OCI-LY7 (cell line): ENCODE results near the gene OR13A1. TPM values are rescaled to one million over a fixed set of nuclear protein-coding genes. Genes with fewer than 3 reads are reported as not detected.

Experiments
- BruUV-seq: library from RNA; stranded (reverse); fragments of 400-500 nt; replicated peaks from 2 replicates; lab custom pipeline; 2021; lab: Mats Ljungman, UMichigan
- CTCF ChIA-PET: fragments of 300-600 bp; sonication (Branson Sonifier 250); formaldehyde crosslinking; loops from one replicate; lab custom pipeline; 2022; ENCODE audit warnings: antibody characterized with exemption; ENCODE audit not compliant: unreplicated experiment; lab: Charles Lee
- POLR2A ChIA-PET: fragments of 300-600 bp; sonication (Branson Sonifier 250); formaldehyde crosslinking; loops from one replicate; lab custom pipeline; 2022; ENCODE audit warnings: antibody characterized with exemption; lab: Charles Lee
- DNase-seq: peaks from one replicate; pipeline ENCODE4 v3.0.0-alpha.2; 2015; ENCODE audit warnings: low spot score
- H2AFZ ChIP-seq: fragments of 200-600 bp; sonication (generic), shearing (Covaris generic); 2 replicates; pipeline ENCODE4 v1.6.1; 2014; ENCODE audit warnings: mild to moderate bottlenecking, antibody characterized with exemption, low read length, moderate library complexity
- H3K27ac ChIP-seq: fragments of 200-600 bp; sonication (generic); 2 replicates; pipeline ENCODE4 v1.5.1; 2014; ENCODE audit warnings: mixed run types, low read depth, mild to moderate bottlenecking, moderate library complexity, low read length, inconsistent platforms; ENCODE audit not compliant: poor library complexity, severe bottlenecking
- H3K36me3 ChIP-seq: fragments of 200-600 bp; sonication (generic); 2 replicates; pipeline ENCODE4 v1.6.1; 2014; ENCODE audit warnings: mild to moderate bottlenecking, antibody characterized with exemption, low read length, moderate library complexity, mixed read lengths; ENCODE audit not compliant: insufficient read depth
- H3K4me1 ChIP-seq: fragments of 200-600 bp; sonication (generic); 2 replicates; pipeline ENCODE4 v1.5.1; 2014; ENCODE audit warnings: mild to moderate bottlenecking, low read length; ENCODE audit not compliant: insufficient read depth, poor library complexity, severe bottlenecking
- H3K4me2 ChIP-seq: fragments of 200-600 bp; sonication (generic); 2 replicates; pipeline ENCODE4 v1.6.1; 2014; ENCODE audit warnings: mild to moderate bottlenecking, low read length
- H3K4me3 ChIP-seq: fragments of 200-600 bp; sonication (generic); 2 replicates; pipeline ENCODE4 v1.5.1; 2014; ENCODE audit warnings: mild to moderate bottlenecking, low read depth, low read length; ENCODE audit not compliant: poor library complexity, severe bottlenecking
- H3K79me2 ChIP-seq: fragments of 200-600 bp; sonication (generic); 2 replicates; pipeline ENCODE4 v1.6.1; 2016; ENCODE audit warnings: low read depth, mild to moderate bottlenecking, low read length, moderate library complexity, mixed read lengths; ENCODE audit not compliant: insufficient read depth
- H3K9me2 ChIP-seq: fragments of 200-600 bp; sonication (generic); 2 replicates; pipeline ENCODE4 v1.6.1; 2016; ENCODE audit warnings: mild to moderate bottlenecking, low read length, mixed read lengths; ENCODE audit not compliant: insufficient read depth
- H3K9me3 ChIP-seq: fragments of 200-600 bp; sonication (generic); 2 replicates; pipeline ENCODE4 v1.6.1; 2014; ENCODE audit warnings: mild to moderate bottlenecking, mixed run types, low read length, mixed read lengths
- H4K20me1 ChIP-seq: fragments of 200-600 bp; sonication (generic); 2 replicates; pipeline ENCODE4 v1.6.1; 2014; ENCODE audit warnings: mild to moderate bottlenecking, antibody characterized with exemption, low read length, moderate library complexity, mixed read lengths; ENCODE audit not compliant: insufficient read depth
- CTCF ChIP-seq: fragments of 200-600 bp; sonication (generic); conservative IDR thresholded peaks from 2 replicates; pipeline ENCODE4 v1.5.1; 2014; ENCODE audit warnings: mild to moderate bottlenecking, antibody characterized with exemption, low read length, moderate library complexity, mixed read lengths
- EZH2phosphoT487 ChIP-seq: fragments of 200-600 bp; sonication (generic); IDR thresholded peaks from 2 replicates; pipeline ENCODE4 v1.6.1; 2018; ENCODE audit warnings: low read depth, borderline replicate concordance, mild to moderate bottlenecking, mixed run types, antibody characterized with exemption, low read length, moderate library complexity, mixed read lengths
- intact Hi-C: fragments of 100-400 bp; cut with micrococcal nuclease; formaldehyde crosslinking; loops from one replicate; pipeline ENCODE4 v1.10.0; 2022; ENCODE audit not compliant: unreplicated experiment
- total RNA-seq, 2 experiments: library from RNA; depleted of rRNA in 1 of 2; stranded (reverse); fragments of >200 nt in 1 of 2; shearing (Covaris generic) in 1 of 2; gene quantifications; 2 replicates each; pipeline ENCODE4 v1.2.3, GENCODE V29; 2014 to 2022

The OR13A1 gene
- total RNA-seq, 2 experiments from 2014 or later = 14.4 to 17.4 TPM

- no TSS peak for BruUV-seq
- DNase-seq = no peak
- H3K4me3 ChIP-seq = no peak overlapping the region
- H3K27ac ChIP-seq = no peak overlapping the region
- ChIA-PET POLR2A (interaction anchor here (0.7 kb wide), 2 partner anchors 22 to 26 kb away, joined by 3 read pairs; no protein-coding TSS in a partner anchor), CTCF (no interaction called here)
- peaks cover 10% of the 10 kb centered on the region for H3K4me1 ChIP-seq
- no peak for TF ChIP-seq EZH2phosphoT487
- TF ChIP-seq CTCF = no peak
- H3K9me3 ChIP-seq = no peaks in the 10 kb centered on the region
- no peaks in the 10 kb centered on the region for H3K36me3 ChIP-seq
- H3K4me2 ChIP-seq = no peak overlapping the region
- no peaks in the 10 kb centered on the region for H3K9me2 ChIP-seq
- no peak overlapping the region for H2AFZ ChIP-seq
- no peaks in the 10 kb centered on the region for H4K20me1 ChIP-seq
- H3K79me2 ChIP-seq = no peaks in the 10 kb centered on the region
- intact Hi-C loops = no loop called here
These were observed 60.5 kb downstream of the OR13A1 start for GRCh38 chr10:45254892-45255291.

- H3K9me3 ChIP-seq = no peaks in the 10 kb centered on the region
- H3K4me3 ChIP-seq = no peak overlapping the region
- no peaks in the 10 kb centered on the region for H3K79me2 ChIP-seq
- TF ChIP-seq CTCF = no peak
- no peak for TF ChIP-seq EZH2phosphoT487
- no peak overlapping the region for H3K27ac ChIP-seq
- BruUV-seq = no TSS peak
- H4K20me1 ChIP-seq = no peaks in the 10 kb centered on the region
- no peak overlapping the region for H3K4me2 ChIP-seq
- POLR2A ChIA-PET = no interaction called here
- no peaks in the 10 kb centered on the region for H3K36me3 ChIP-seq
- no peaks in the 10 kb centered on the region for H3K9me2 ChIP-seq
- H2AFZ ChIP-seq = peak overlapping the region; percentile 46; the same call in 1 of the 2 replicates
- no peak for DNase-seq
- H3K4me1 ChIP-seq = peaks cover 10% of the 10 kb centered on the region
- intact Hi-C loops = no loop called here
- CTCF ChIA-PET = no interaction called here
These were observed 62.1 kb downstream of the OR13A1 start for GRCh38 chr10:45253183-45253914.

Other genes starting within 250 kb of the OR13A1 start
- gene ALOX5, start 58.6 kb upstream of the OR13A1 start, total RNA-seq (2014; rRNA removed; shearing (Covaris generic)) = 146 and 164 TPM in 2 replicates
- 139 and 169 TPM in 2 replicates for gene ALOX5, start 58.6 kb upstream of the OR13A1 start, total RNA-seq (2022)